DND-41 (cell line): ENCODE results near the gene SLC35G4.

ENCODE experiments used
- ATAC-seq: fragments of 200-7000 bp; cut with Tn5 transposase; 3 replicates; pipeline ENCODE4 v1.9.1; 2021; ENCODE audit warnings: low read depth; ENCODE audit not compliant: insufficient read depth
- DNase-seq: peaks from one replicate; pipeline ENCODE4 v3.0.0-alpha.2; 2020
- H2AFZ ChIP-seq: 2 replicates; pipeline ENCODE4 v1.6.0; 2012; ENCODE audit warnings: low read depth, low read length
- H3K27ac ChIP-seq: 2 replicates; pipeline ENCODE4 v1.5.1; 2012; ENCODE audit warnings: low read length, inconsistent platforms
- H3K27me3 ChIP-seq: fragments of 200-600 bp; sonication (generic); 2 replicates; pipeline ENCODE4 v1.6.0; 2012; ENCODE audit warnings: low read length, mild to moderate bottlenecking, inconsistent platforms; ENCODE audit not compliant: insufficient read depth, poor library complexity
- H3K36me3 ChIP-seq: 2 replicates; pipeline ENCODE4 v1.5.1; 2012; ENCODE audit warnings: low read length, inconsistent platforms; ENCODE audit not compliant: insufficient read depth
- H3K4me1 ChIP-seq: 2 replicates; pipeline ENCODE4 v1.5.1; 2012; ENCODE audit warnings: mild to moderate bottlenecking, low read length; ENCODE audit not compliant: insufficient read depth
- H3K4me2 ChIP-seq: 2 replicates; pipeline ENCODE4 v1.6.0; 2012; ENCODE audit warnings: mild to moderate bottlenecking, moderate library complexity, low read length, inconsistent platforms; ENCODE audit not compliant: insufficient read depth
- H3K4me3 ChIP-seq, 2 experiments: fragments of 200-600 bp in 1 of 2; shearing (Covaris generic) in 1 of 2; 2 replicates each; pipeline ENCODE4 v1.5.1; 2012 to 2016; ENCODE audit warnings: inconsistent platforms in 2 of 2, low read length in 2 of 2, mild to moderate bottlenecking in 2 of 2, low read depth in 1 of 2, moderate library complexity in 1 of 2
- H3K79me2 ChIP-seq: 2 replicates; pipeline ENCODE4 v1.6.0; 2012; ENCODE audit warnings: low read length, inconsistent platforms; ENCODE audit not compliant: insufficient read depth
- H3K9ac ChIP-seq: 2 replicates; pipeline ENCODE4 v1.6.0; 2012; ENCODE audit warnings: low read depth, mild to moderate bottlenecking, inconsistent platforms, low read length, moderate library complexity
- H3K9me3 ChIP-seq: 2 replicates; pipeline ENCODE4 v1.5.1; 2012; ENCODE audit warnings: low read length, moderate library complexity, mild to moderate bottlenecking, inconsistent platforms; ENCODE audit not compliant: insufficient read depth, severe bottlenecking
- H4K20me1 ChIP-seq: 2 replicates; pipeline ENCODE4 v1.6.0; 2012; ENCODE audit warnings: low read length; ENCODE audit not compliant: insufficient read depth
- CTCF ChIP-seq: IDR thresholded peaks from 2 replicates; pipeline ENCODE4 v1.5.1; 2012; ENCODE audit warnings: borderline replicate concordance, low read length, moderate library complexity, mild to moderate bottlenecking; ENCODE audit not compliant: poor library complexity, severe bottlenecking; ENCODE audit errors: extremely low read depth
- EZH2 ChIP-seq: IDR thresholded peaks from 3 replicates; pipeline ENCODE4 v1.6.1; 2012; ENCODE audit warnings: borderline replicate concordance, low read depth, mild to moderate bottlenecking, moderate library complexity, low read length, inconsistent platforms; ENCODE audit not compliant: severe bottlenecking

The SLC35G4 gene

GRCh38 chr18:11658019-11658418 is 48.6 kb downstream of the SLC35G4 start:
- Histone ChIP-seq H3K4me1 (no peaks in the 10 kb centered on the region), H3K36me3 (no peaks in the 10 kb centered on the region), H3K4me2 (no peak overlapping the region), H2AFZ (no peak overlapping the region), H4K20me1 (no peaks in the 10 kb centered on the region), H3K4me3 (no peak overlapping the region), H3K27me3 (no peaks in the 10 kb centered on the region), H3K9ac (no peak overlapping the region), H3K9me3 (no peaks in the 10 kb centered on the region), H3K79me2 (no peaks in the 10 kb centered on the region), H3K27ac (no peak overlapping the region)
- ATAC-seq (no peak), DNase-seq (no peak)
- TF ChIP-seq CTCF: no peak
- TF ChIP-seq EZH2: no peak

- Histone ChIP-seq H3K4me3 (no peak overlapping the region), H3K79me2 (no peaks in the 10 kb centered on the region), H3K27ac (no peak overlapping the region), H3K4me1 (no peaks in the 10 kb centered on the region), H3K9me3 (no peaks in the 10 kb centered on the region), H4K20me1 (no peaks in the 10 kb centered on the region), H3K4me2 (no peak overlapping the region), H3K27me3 (peaks cover 2% of the 10 kb centered on the region), H3K36me3 (no peaks in the 10 kb centered on the region), H2AFZ (no peak overlapping the region), H3K9ac (no peak overlapping the region)
- TF ChIP-seq EZH2 (no peak), CTCF (no peak)
- DNase-seq (no peak), ATAC-seq (no peak)
Observed at GRCh38 chr18:11658989-11659388, 49.6 kb downstream of the SLC35G4 start.
